Dendritic cell treated with granulocyte-macrophage colony-stimulating factor and Interleukin-4, amounts not matched to agents 40 ng/mL and 50 ng/mL, for 4 days (primary cell): ENCODE data around the gene NR3C2.

ENCODE experiments used
- H3K27ac Mint-ChIP-seq: one replicate; pipeline ENCODE4 v1.8.0; 2022; ENCODE audit warnings: mild to moderate bottlenecking, mixed read lengths
- H3K27me3 Mint-ChIP-seq: one replicate; pipeline ENCODE4 v1.8.0; 2022; ENCODE audit warnings: mild to moderate bottlenecking, mixed read lengths
- H3K36me3 Mint-ChIP-seq: one replicate; pipeline ENCODE4 v1.8.0; 2022; ENCODE audit warnings: low read depth, mixed read lengths
- H3K4me1 Mint-ChIP-seq: one replicate; pipeline ENCODE4 v1.8.0; 2022; ENCODE audit warnings: low read depth, mixed read lengths
- H3K4me3 Mint-ChIP-seq: one replicate; pipeline ENCODE4 v1.8.0; 2022; ENCODE audit warnings: mild to moderate bottlenecking, moderate library complexity, mixed read lengths
- H3K9me3 Mint-ChIP-seq: one replicate; pipeline ENCODE4 v1.8.0; 2022; ENCODE audit warnings: mixed read lengths
- intact Hi-C: fragments of 100-400 bp; cut with micrococcal nuclease; formaldehyde crosslinking; loops from one replicate; pipeline ENCODE4 v1.15.0; 2022

Gene NR3C2

GRCh38 chr4:148239494-148239985 is 202.7 kb downstream of the NR3C2 start:
- Mint-ChIP-seq H3K4me3 (no peak overlapping the region), H3K9me3 (no peaks in the 10 kb centered on the region), H3K4me1 (no peaks in the 10 kb centered on the region), H3K36me3 (no peaks in the 10 kb centered on the region), H3K27ac (no peak overlapping the region), H3K27me3 (no peaks in the 10 kb centered on the region)
- intact Hi-C loops, result no loop called here

GRCh38 chr4:148238811-148239493 is 203.3 kb downstream of the NR3C2 start:
- H3K27ac Mint-ChIP-seq, result no peak overlapping the region
- intact Hi-C loops, result no loop called here

GRCh38 chr4:148238086-148238485 is 204.1 kb downstream of the NR3C2 start:
- Mint-ChIP-seq H3K27me3 (no peaks in the 10 kb centered on the region), H3K27ac (no peak overlapping the region), H3K4me3 (no peak overlapping the region), H3K9me3 (no peaks in the 10 kb centered on the region), H3K36me3 (no peaks in the 10 kb centered on the region), H3K4me1 (no peaks in the 10 kb centered on the region)
- intact Hi-C loops, result no loop called here

More at GRCh38 chr4:148238811-148239493, 203.3 kb downstream of the NR3C2 start:
- Mint-ChIP-seq H3K27me3 (no peaks in the 10 kb centered on the region), H3K36me3 (no peaks in the 10 kb centered on the region), H3K4me1 (no peaks in the 10 kb centered on the region), H3K9me3 (no peaks in the 10 kb centered on the region), H3K4me3 (no peak overlapping the region)

GRCh38 chr4:148235809-148236208 is 206.4 kb downstream of the NR3C2 start:
- H3K27me3 Mint-ChIP-seq, result no peaks in the 10 kb centered on the region
- no peak overlapping the region for H3K27ac Mint-ChIP-seq
- H3K4me1 Mint-ChIP-seq, result no peaks in the 10 kb centered on the region
- H3K4me3 Mint-ChIP-seq, result no peak overlapping the region
- intact Hi-C loops, result no loop called here
- no peaks in the 10 kb centered on the region for H3K36me3 Mint-ChIP-seq
- no peaks in the 10 kb centered on the region for H3K9me3 Mint-ChIP-seq

GRCh38 chr4:148229798-148230197 is 212.4 kb downstream of the NR3C2 start:
- Mint-ChIP-seq H3K27me3 (no peaks in the 10 kb centered on the region), H3K9me3 (no peaks in the 10 kb centered on the region), H3K27ac (no peak overlapping the region), H3K4me1 (no peaks in the 10 kb centered on the region), H3K36me3 (no peaks in the 10 kb centered on the region), H3K4me3 (no peak overlapping the region)
- intact Hi-C loops, result no loop called here

GRCh38 chr4:148229028-148229427 is 213.2 kb downstream of the NR3C2 start:
- Mint-ChIP-seq H3K27me3 (no peaks in the 10 kb centered on the region), H3K4me3 (no peak overlapping the region), H3K36me3 (no peaks in the 10 kb centered on the region), H3K9me3 (no peaks in the 10 kb centered on the region), H3K27ac (no peak overlapping the region), H3K4me1 (no peaks in the 10 kb centered on the region)
- intact Hi-C loops, result no loop called here

- intact Hi-C loops, result no loop called here
- H3K27ac Mint-ChIP-seq, result no peak overlapping the region
- no peaks in the 10 kb centered on the region for H3K27me3 Mint-ChIP-seq
- no peaks in the 10 kb centered on the region for H3K36me3 Mint-ChIP-seq
- no peaks in the 10 kb centered on the region for H3K4me1 Mint-ChIP-seq
- no peak overlapping the region for H3K4me3 Mint-ChIP-seq
- no peaks in the 10 kb centered on the region for H3K9me3 Mint-ChIP-seq
Observed at GRCh38 chr4:148227147-148227546, 215.1 kb downstream of the NR3C2 start.

- Mint-ChIP-seq H3K4me3 (no peak overlapping the region), H3K36me3 (no peaks in the 10 kb centered on the region), H3K4me1 (no peaks in the 10 kb centered on the region), H3K27me3 (no peaks in the 10 kb centered on the region), H3K27ac (no peak overlapping the region), H3K9me3 (no peaks in the 10 kb centered on the region)
- intact Hi-C loops, result no loop called here
Observed at GRCh38 chr4:148226341-148226740, 215.9 kb downstream of the NR3C2 start.

GRCh38 chr4:148225639-148226038 is 216.6 kb downstream of the NR3C2 start:
- H3K9me3 Mint-ChIP-seq, result no peaks in the 10 kb centered on the region
- H3K4me1 Mint-ChIP-seq, result no peaks in the 10 kb centered on the region
- intact Hi-C loops, result no loop called here
- no peak overlapping the region for H3K4me3 Mint-ChIP-seq
- no peaks in the 10 kb centered on the region for H3K27me3 Mint-ChIP-seq
- H3K36me3 Mint-ChIP-seq, result no peaks in the 10 kb centered on the region
- no peak overlapping the region for H3K27ac Mint-ChIP-seq

GRCh38 chr4:148224476-148224875 is 217.7 kb downstream of the NR3C2 start:
- Mint-ChIP-seq H3K27ac (no peak overlapping the region), H3K4me3 (no peak overlapping the region), H3K4me1 (no peaks in the 10 kb centered on the region), H3K36me3 (no peaks in the 10 kb centered on the region), H3K27me3 (no peaks in the 10 kb centered on the region), H3K9me3 (no peaks in the 10 kb centered on the region)
- intact Hi-C loops, result no loop called here

- Mint-ChIP-seq H3K9me3 (no peaks in the 10 kb centered on the region), H3K27me3 (no peaks in the 10 kb centered on the region), H3K27ac (no peak overlapping the region), H3K4me1 (no peaks in the 10 kb centered on the region), H3K4me3 (no peak overlapping the region), H3K36me3 (no peaks in the 10 kb centered on the region)
- intact Hi-C loops, result no loop called here
Observed at GRCh38 chr4:148222991-148223660, 219.1 kb downstream of the NR3C2 start.

- intact Hi-C loops, result no loop called here
- H3K4me3 Mint-ChIP-seq, result no peak overlapping the region
- peaks cover 7% of the 10 kb centered on the region for H3K4me1 Mint-ChIP-seq
- no peaks in the 10 kb centered on the region for H3K36me3 Mint-ChIP-seq
- no peak overlapping the region for H3K27ac Mint-ChIP-seq
- H3K9me3 Mint-ChIP-seq, result no peaks in the 10 kb centered on the region
- no peaks in the 10 kb centered on the region for H3K27me3 Mint-ChIP-seq
Observed at GRCh38 chr4:148216866-148217814, 225.1 kb downstream of the NR3C2 start.

GRCh38 chr4:148216321-148216720 is 225.9 kb downstream of the NR3C2 start:
- Mint-ChIP-seq H3K36me3 (no peaks in the 10 kb centered on the region), H3K27me3 (no peaks in the 10 kb centered on the region), H3K9me3 (no peaks in the 10 kb centered on the region), H3K4me1 (peaks cover 7% of the 10 kb centered on the region), H3K4me3 (no peak overlapping the region), H3K27ac (no peak overlapping the region)
- intact Hi-C loops, result no loop called here

- H3K4me1 Mint-ChIP-seq, result peaks cover 7% of the 10 kb centered on the region
- H3K9me3 Mint-ChIP-seq, result no peaks in the 10 kb centered on the region
- H3K4me3 Mint-ChIP-seq, result no peak overlapping the region
- intact Hi-C loops, result no loop called here
- no peaks in the 10 kb centered on the region for H3K27me3 Mint-ChIP-seq
- H3K36me3 Mint-ChIP-seq, result no peaks in the 10 kb centered on the region
- no peak overlapping the region for H3K27ac Mint-ChIP-seq
Observed at GRCh38 chr4:148215202-148215601, 227.0 kb downstream of the NR3C2 start.
